RWPE2 (cell line): ENCODE data around the gene MED15.

Experiments
- ATAC-seq: fragments of 200-7000 bp; cut with Tn5 transposase; 3 replicates; pipeline ENCODE4 v1.9.1; 2021; ENCODE audit warnings: low read depth
- DNase-seq: peaks from one replicate; pipeline ENCODE4 v3.0.0-alpha.2; 2020; ENCODE audit warnings: low spot score
- H3K27ac ChIP-seq: fragments of 450-650 bp; 2 replicates; pipeline ENCODE4 v1.5.1; 2017; ENCODE audit warnings: mild to moderate bottlenecking; ENCODE audit not compliant: poor library complexity, severe bottlenecking
- H3K27me3 ChIP-seq: fragments of 250-450 bp; sonication (Bioruptor Pico); 2 replicates; pipeline ENCODE4 v1.5.1; 2021; ENCODE audit warnings: mild to moderate bottlenecking, moderate library complexity; ENCODE audit not compliant: insufficient read depth, poor library complexity, severe bottlenecking
- H3K36me3 ChIP-seq: fragments of 250-450 bp; sonication (Bioruptor Pico); 2 replicates; pipeline ENCODE4 v1.5.1; 2020; ENCODE audit warnings: low read depth, mild to moderate bottlenecking, moderate library complexity
- H3K4me1 ChIP-seq: fragments of 250-450 bp; sonication (Bioruptor Pico); 2 replicates; pipeline ENCODE4 v1.5.1; 2021; ENCODE audit warnings: mild to moderate bottlenecking, moderate library complexity; ENCODE audit not compliant: insufficient read depth, poor library complexity, severe bottlenecking
- H3K4me3 ChIP-seq: fragments of 250-450 bp; sonication (Bioruptor Pico); 2 replicates; pipeline ENCODE4 v1.5.1; 2021; ENCODE audit warnings: mild to moderate bottlenecking, moderate library complexity; ENCODE audit not compliant: severe bottlenecking
- H3K9me3 ChIP-seq: fragments of 250-450 bp; sonication (Bioruptor Pico); 2 replicates; pipeline ENCODE4 v1.5.1; 2021; ENCODE audit warnings: mild to moderate bottlenecking, moderate library complexity; ENCODE audit not compliant: severe bottlenecking
- CTCF ChIP-seq: fragments of 450-650 bp; IDR thresholded peaks from one replicate; pipeline ENCODE4 v1.5.1; 2017; ENCODE audit warnings: mild to moderate bottlenecking, moderate library complexity; ENCODE audit not compliant: poor library complexity, severe bottlenecking

The MED15 gene

GRCh38 chr22:20627432-20627831 is 120.0 kb downstream of the MED15 start:
- no peak for ATAC-seq
- H3K27ac ChIP-seq, result no peak overlapping the region
- TF ChIP-seq CTCF, result no peak
- DNase-seq, result no peak
- no peaks in the 10 kb centered on the region for H3K9me3 ChIP-seq
- H3K36me3 ChIP-seq, result no peaks in the 10 kb centered on the region
- no peaks in the 10 kb centered on the region for H3K27me3 ChIP-seq
- H3K4me1 ChIP-seq, result no peaks in the 10 kb centered on the region
- no peak overlapping the region for H3K4me3 ChIP-seq

- ATAC-seq, result no peak
- H3K27ac ChIP-seq, result no peak overlapping the region
- no peaks in the 10 kb centered on the region for H3K27me3 ChIP-seq
- H3K4me3 ChIP-seq, result no peak overlapping the region
- H3K9me3 ChIP-seq, result no peaks in the 10 kb centered on the region
- no peak for TF ChIP-seq CTCF
- H3K36me3 ChIP-seq, result no peaks in the 10 kb centered on the region
- DNase-seq, result no peak
- no peaks in the 10 kb centered on the region for H3K4me1 ChIP-seq
Measured at GRCh38 chr22:20628081-20628939, 120.9 kb downstream of the MED15 start.

GRCh38 chr22:20629401-20629800 is 122.0 kb downstream of the MED15 start:
- H3K9me3 ChIP-seq, result no peaks in the 10 kb centered on the region
- H3K4me3 ChIP-seq, result no peak overlapping the region
- H3K27me3 ChIP-seq, result no peaks in the 10 kb centered on the region
- no peak for TF ChIP-seq CTCF
- no peaks in the 10 kb centered on the region for H3K4me1 ChIP-seq
- no peak overlapping the region for H3K27ac ChIP-seq
- ATAC-seq (no peak), DNase-seq (no peak)
- H3K36me3 ChIP-seq, result no peaks in the 10 kb centered on the region

- Histone ChIP-seq H3K9me3 (no peaks in the 10 kb centered on the region), H3K27ac (no peak overlapping the region), H3K4me3 (no peak overlapping the region), H3K4me1 (no peaks in the 10 kb centered on the region), H3K36me3 (no peaks in the 10 kb centered on the region), H3K27me3 (no peaks in the 10 kb centered on the region)
- ATAC-seq (no peak), DNase-seq (no peak)
- TF ChIP-seq CTCF, result no peak
Measured at GRCh38 chr22:20630873-20631617, 123.6 kb downstream of the MED15 start.
